Left ventricle myocardium inferior (tissue), 1 donor: ENCODE results near the gene GAB1. TPM values are rescaled to one million over a fixed set of nuclear protein-coding genes. Genes with fewer than 3 reads are reported as not detected.

Experiments used
- DNase-seq: peaks from one replicate; pipeline ENCODE4 v3.0.0-alpha.2; 2020
- H3K27ac ChIP-seq: fragments of 200-600 bp; replicated peaks from 2 replicates; pipeline ENCODE4 v1.8.0; 2021
- H3K27me3 ChIP-seq: fragments of 200-600 bp; 2 replicates; pipeline ENCODE4 v1.8.0; 2021; ENCODE audit warnings: low read depth
- H3K36me3 ChIP-seq: fragments of 200-600 bp; 2 replicates; pipeline ENCODE4 v1.8.0; 2021
- H3K4me1 ChIP-seq: fragments of 200-600 bp; 2 replicates; pipeline ENCODE4 v1.8.0; 2021
- H3K4me3 ChIP-seq: fragments of 200-600 bp; 2 replicates; pipeline ENCODE4 v1.8.0; 2021; ENCODE audit warnings: mild to moderate bottlenecking, moderate library complexity
- H3K9me3 ChIP-seq: fragments of 200-600 bp; replicated peaks from 2 replicates; pipeline ENCODE4 v1.8.0; 2021
- CTCF ChIP-seq: fragments of 200-600 bp; IDR thresholded peaks from 2 replicates; pipeline ENCODE4 v1.8.0; 2021; ENCODE audit warnings: antibody characterized with exemption, mild to moderate bottlenecking, borderline replicate concordance
- intact Hi-C: fragments of 100-400 bp; cut with micrococcal nuclease; formaldehyde crosslinking; loops from one replicate; pipeline ENCODE4 v1.11.0; 2022
- total RNA-seq: library from RNA; stranded (reverse); fragmentation: NEBNext Ultra II Directional; extraction: Animal tissue kit (Norgen Biotek cat#: 25700); gene quantifications from one replicate; pipeline ENCODE4 v1.2.1, GENCODE V29; 2021
- donor health status: DM: no; HTN: yes; CAD: no; lungs with severe emphysema.

GAB1 gene
- total RNA-seq, 1 donor from 2014 or later, result 87.1 TPM

- no peaks in the 10 kb centered on the region for H3K36me3 ChIP-seq
- H3K27ac ChIP-seq, result no peak overlapping the region
- H3K9me3 ChIP-seq, result no peaks in the 10 kb centered on the region
- peaks cover 24% of the 10 kb centered on the region for H3K4me1 ChIP-seq
- intact Hi-C loops, result no loop called here
- H3K27me3 ChIP-seq, result no peaks in the 10 kb centered on the region
- H3K4me3 ChIP-seq, result no peak overlapping the region
- no peak for DNase-seq
- TF ChIP-seq CTCF, result no peak
These were observed 43.8 kb upstream of the GAB1 start for GRCh38 chr4:143292858-143293257.

DNA sequence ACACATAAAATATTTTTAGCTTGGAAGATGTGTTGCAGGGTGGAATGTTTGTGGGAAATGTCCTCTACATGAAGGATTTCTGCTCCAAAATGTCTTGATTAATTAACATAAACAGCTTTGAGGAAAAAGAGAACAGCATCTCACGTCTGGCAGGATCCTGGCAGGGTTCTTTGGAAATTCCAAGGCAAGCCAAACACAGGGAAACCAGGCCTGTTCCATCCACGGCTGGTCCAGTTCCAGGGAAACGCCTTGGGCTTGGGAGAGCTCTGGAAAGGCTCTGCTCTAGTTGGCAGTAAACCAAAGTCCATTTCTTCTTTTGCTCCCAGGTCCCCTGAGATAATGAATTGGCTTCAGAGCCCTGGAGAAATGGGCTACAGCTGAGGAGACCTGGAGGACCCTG is 42.4 kb upstream of the GAB1 start:
- Histone ChIP-seq H3K27ac (peak overlapping the region; percentile 70), H3K36me3 (no peaks in the 10 kb centered on the region), H3K4me1 (peaks cover 26% of the 10 kb centered on the region), H3K9me3 (no peaks in the 10 kb centered on the region), H3K4me3 (no peak overlapping the region), H3K27me3 (no peaks in the 10 kb centered on the region)
- intact Hi-C loops, result no loop called here
- DNase-seq, result peak; percentile 85
- TF ChIP-seq CTCF, result no peak

- TF ChIP-seq CTCF, result no peak
- Histone ChIP-seq H3K27ac (peak overlapping the region; percentile 70), H3K36me3 (no peaks in the 10 kb centered on the region), H3K27me3 (no peaks in the 10 kb centered on the region), H3K4me3 (no peak overlapping the region), H3K4me1 (peaks cover 26% of the 10 kb centered on the region), H3K9me3 (no peaks in the 10 kb centered on the region)
- intact Hi-C loops, result no loop called here
- DNase-seq, result no peak
These were observed 41.9 kb upstream of the GAB1 start for GRCh38 chr4:143294710-143295275.

DNA sequence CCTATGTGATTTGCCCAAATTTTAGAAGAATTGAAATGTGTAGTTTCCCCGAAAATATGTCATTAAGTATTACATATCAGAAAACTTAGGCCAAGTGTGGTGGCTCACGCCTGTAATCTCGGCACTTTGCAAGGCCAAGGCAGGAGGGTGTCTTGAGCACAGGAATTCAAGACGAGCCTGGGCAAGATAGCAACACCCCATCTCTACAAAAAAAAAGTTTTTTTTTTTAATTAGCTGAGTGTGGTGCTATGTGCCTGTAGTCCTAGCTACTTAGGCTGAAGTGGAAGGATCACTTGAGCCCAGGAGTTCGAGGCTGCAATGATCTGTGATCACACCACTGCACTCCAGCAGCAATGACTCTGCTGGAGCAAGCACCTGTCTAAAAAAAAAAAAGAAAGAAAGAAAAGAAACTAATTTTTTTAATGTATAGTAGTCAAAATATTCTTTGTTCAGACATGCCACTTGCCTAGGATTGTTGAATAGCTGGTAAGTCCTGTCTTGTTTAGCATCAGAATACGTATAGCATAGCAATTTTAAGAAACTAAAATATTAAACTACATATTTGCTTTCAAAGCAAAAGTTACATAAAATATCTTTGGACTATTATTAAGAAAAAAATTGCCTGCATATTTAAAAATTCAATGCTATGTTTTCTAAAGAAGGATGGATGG is 40.1 kb upstream of the GAB1 start:
- Histone ChIP-seq H3K27ac (no peak overlapping the region), H3K9me3 (no peaks in the 10 kb centered on the region), H3K36me3 (no peaks in the 10 kb centered on the region), H3K4me1 (peaks cover 26% of the 10 kb centered on the region), H3K4me3 (no peak overlapping the region), H3K27me3 (no peaks in the 10 kb centered on the region)
- intact Hi-C loops, result no loop called here
- no peak for DNase-seq
- no peak for TF ChIP-seq CTCF

GRCh38 chr4:143300860-143301259 is 35.8 kb upstream of the GAB1 start:
- no peak for DNase-seq
- intact Hi-C loops, result no loop called here
- Histone ChIP-seq H3K27ac (no peak overlapping the region), H3K4me1 (peaks cover 17% of the 10 kb centered on the region), H3K9me3 (no peaks in the 10 kb centered on the region), H3K36me3 (no peaks in the 10 kb centered on the region), H3K4me3 (no peak overlapping the region), H3K27me3 (no peaks in the 10 kb centered on the region)
- no peak for TF ChIP-seq CTCF
